ENCODE data around the gene ZNF497. TPM values are rescaled to one million over a fixed set of nuclear protein-coding genes. Genes with fewer than 3 reads are reported as not detected.

Gene ZNF497
- total and polyA plus RNA-seq, 2 of the 13 experiments (the other 11 are each of a cell fraction or from before 2014, with no cell fraction given) = 1.5 to 1.9 TPM

DNA sequence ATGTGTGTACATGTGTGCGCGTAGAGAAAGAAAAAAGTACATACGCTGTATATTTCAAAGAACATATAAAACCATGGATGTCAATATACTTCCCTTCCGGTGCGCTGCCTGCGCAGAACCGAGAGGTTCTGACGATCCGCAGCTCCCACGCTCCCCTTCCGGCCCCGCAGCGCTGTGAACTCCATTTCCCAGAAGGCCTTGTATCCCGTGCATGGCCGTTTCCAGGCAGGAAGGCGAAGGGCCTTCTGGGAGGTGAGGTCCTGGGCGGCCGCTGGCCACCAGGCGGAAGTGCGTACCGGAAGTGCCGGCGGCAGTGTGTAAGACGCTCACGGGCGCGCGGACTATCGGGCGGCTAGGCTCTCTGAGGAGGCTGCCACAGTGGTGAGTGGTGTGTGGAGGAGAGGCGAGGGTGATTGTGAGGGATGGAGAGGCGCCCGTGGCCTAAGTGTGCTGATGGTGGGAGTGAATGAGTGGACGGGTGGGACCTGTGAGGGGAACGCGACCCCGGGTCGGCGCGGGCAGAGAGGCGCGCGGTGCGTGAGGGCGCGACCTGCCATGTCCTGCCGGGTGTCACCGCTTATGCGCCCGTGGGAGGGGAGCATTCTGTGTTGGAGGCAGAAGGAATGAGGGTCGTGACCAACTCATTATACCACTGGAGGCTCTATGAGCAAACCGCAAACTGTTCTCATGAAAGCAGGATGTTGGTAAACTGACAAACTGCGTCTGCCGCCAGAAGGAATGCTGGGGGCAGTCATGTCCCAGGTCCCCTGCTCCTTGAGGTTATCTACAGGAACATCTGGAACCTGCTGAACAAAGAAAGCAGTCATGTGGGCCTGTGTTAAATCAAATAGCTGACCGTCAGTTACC, 57.3 kb downstream of the ZNF497 start, which contains the start of gene ERVK3-1 (continued):
- TF ChIP-seq RARA (CRISPR knock-in tag; IDR thresholded peaks at IDR 0.05) = peak; percentile 35; the same call in 1 of the 2 replicates
- TF ChIP-seq, protein P1, sequence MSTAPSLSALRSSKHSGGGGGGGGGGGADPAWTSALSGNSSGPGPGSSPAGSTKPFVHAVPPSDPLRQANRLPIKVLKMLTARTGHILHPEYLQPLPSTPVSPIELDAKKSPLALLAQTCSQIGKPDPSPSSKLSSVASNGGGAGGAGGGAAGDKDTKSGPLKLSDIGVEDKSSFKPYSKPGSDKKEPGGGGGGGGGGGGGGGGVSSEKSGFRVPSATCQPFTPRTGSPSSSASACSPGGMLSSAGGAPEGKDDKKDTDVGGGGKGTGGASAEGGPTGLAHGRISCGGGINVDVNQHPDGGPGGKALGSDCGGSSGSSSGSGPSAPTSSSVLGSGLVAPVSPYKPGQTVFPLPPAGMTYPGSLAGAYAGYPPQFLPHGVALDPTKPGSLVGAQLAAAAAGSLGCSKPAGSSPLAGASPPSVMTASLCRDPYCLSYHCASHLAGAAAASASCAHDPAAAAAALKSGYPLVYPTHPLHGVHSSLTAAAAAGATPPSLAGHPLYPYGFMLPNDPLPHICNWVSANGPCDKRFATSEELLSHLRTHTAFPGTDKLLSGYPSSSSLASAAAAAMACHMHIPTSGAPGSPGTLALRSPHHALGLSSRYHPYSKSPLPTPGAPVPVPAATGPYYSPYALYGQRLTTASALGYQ (CRISPR knock-in tag; IDR thresholded peaks at IDR 0.05) = no peak; the same call in 1 of the 2 replicates
- TF ChIP-seq MED1 (CRISPR knock-in tag; IDR thresholded peaks at IDR 0.05) = peak; percentile 52
- TF ChIP-seq ARID2 (CRISPR knock-in tag; IDR thresholded peaks at IDR 0.05; ENCODE audit: borderline replicate concordance) = 0 out of 2 replicates have a peak, but pooled peaks have one; percentile 51
- TF ChIP-seq, protein P2, sequence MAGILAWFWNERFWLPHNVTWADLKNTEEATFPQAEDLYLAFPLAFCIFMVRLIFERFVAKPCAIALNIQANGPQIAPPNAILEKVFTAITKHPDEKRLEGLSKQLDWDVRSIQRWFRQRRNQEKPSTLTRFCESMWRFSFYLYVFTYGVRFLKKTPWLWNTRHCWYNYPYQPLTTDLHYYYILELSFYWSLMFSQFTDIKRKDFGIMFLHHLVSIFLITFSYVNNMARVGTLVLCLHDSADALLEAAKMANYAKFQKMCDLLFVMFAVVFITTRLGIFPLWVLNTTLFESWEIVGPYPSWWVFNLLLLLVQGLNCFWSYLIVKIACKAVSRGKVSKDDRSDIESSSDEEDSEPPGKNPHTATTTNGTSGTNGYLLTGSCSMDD (CRISPR knock-in tag; IDR thresholded peaks at IDR 0.05) = no peak
- 0 out of 2 replicates have a peak, but pooled peaks have one; percentile 45 for TF ChIP-seq JUNB (CRISPR knock-in tag; IDR thresholded peaks at IDR 0.05; ENCODE audit: borderline replicate concordance)
- peak; percentile 99 for TF ChIP-seq TARDBP (CRISPR knock-in tag; IDR thresholded peaks at IDR 0.05)
- TF ChIP-seq CBX2 (IDR thresholded peaks at IDR 0.05; ENCODE audit: low read depth, low read length) = no peak
- TF ChIP-seq CBX2 (CRISPR knock-in tag; IDR thresholded peaks at IDR 0.05; ENCODE audit: low read depth) = no peak
- peak; percentile 79; the same call in 1 of the 2 replicates for TF ChIP-seq DR1 (CRISPR knock-in tag; IDR thresholded peaks at IDR 0.05)
- peak; percentile 15; the same call in 1 of the 2 replicates for TF ChIP-seq RFXAP (CRISPR knock-in tag; IDR thresholded peaks at IDR 0.05; ENCODE audit: borderline replicate concordance)
- TF ChIP-seq HDAC1 (CRISPR knock-in tag; IDR thresholded peaks at IDR 0.05) = peak; percentile 94
- TF ChIP-seq TGIF2 (CRISPR knock-in tag; IDR thresholded peaks at IDR 0.05) = peak; percentile 74; the same call in 1 of the 2 replicates
- TF ChIP-seq, protein P3, sequence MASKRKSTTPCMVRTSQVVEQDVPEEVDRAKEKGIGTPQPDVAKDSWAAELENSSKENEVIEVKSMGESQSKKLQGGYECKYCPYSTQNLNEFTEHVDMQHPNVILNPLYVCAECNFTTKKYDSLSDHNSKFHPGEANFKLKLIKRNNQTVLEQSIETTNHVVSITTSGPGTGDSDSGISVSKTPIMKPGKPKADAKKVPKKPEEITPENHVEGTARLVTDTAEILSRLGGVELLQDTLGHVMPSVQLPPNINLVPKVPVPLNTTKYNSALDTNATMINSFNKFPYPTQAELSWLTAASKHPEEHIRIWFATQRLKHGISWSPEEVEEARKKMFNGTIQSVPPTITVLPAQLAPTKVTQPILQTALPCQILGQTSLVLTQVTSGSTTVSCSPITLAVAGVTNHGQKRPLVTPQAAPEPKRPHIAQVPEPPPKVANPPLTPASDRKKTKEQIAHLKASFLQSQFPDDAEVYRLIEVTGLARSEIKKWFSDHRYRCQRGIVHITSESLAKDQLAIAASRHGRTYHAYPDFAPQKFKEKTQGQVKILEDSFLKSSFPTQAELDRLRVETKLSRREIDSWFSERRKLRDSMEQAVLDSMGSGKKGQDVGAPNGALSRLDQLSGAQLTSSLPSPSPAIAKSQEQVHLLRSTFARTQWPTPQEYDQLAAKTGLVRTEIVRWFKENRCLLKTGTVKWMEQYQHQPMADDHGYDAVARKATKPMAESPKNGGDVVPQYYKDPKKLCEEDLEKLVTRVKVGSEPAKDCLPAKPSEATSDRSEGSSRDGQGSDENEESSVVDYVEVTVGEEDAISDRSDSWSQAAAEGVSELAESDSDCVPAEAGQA (IDR thresholded peaks at IDR 0.05; ENCODE audit: low read depth) = peak; percentile 92
- TF ChIP-seq, protein P3 (CRISPR knock-in tag; IDR thresholded peaks at IDR 0.05; ENCODE audit: borderline replicate concordance) = no peak
- TF ChIP-seq ZNF501 (CRISPR knock-in tag; IDR thresholded peaks at IDR 0.05) = peak; percentile 23; the same call in 1 of the 2 replicates
